HG03135 (cell line): ENCODE measurements around the gene CENPQ.
"Not testable (repeated sequence)": the region's sequence is repeated elsewhere in the genome, so short reads cannot be mapped to it uniquely, and the experiment has no call there.

ENCODE experiments used
- ATAC-seq: cut with Tn5 transposase; IDR thresholded peaks from one replicate; pipeline ENCODE4 v1.9.1; 2021; ENCODE audit warnings: mild to moderate bottlenecking, moderate library complexity; ENCODE audit not compliant: unreplicated experiment

CENPQ gene

GRCh38 chr6:49462927-49463611, at the start of gene CENPQ, which contains the start of gene MMUT:
Gene CENPQ (plus strand): TSS chr6:49463370. CDS start chr6:49470177, 6,807 bp downstream.
Gene MMUT (minus strand): TSS chr6:49463253. CDS start chr6:49459466, 3,787 bp downstream.
- peak; percentile 99 for ATAC-seq

GRCh38 chr6:49415358-49415757, 47.8 kb upstream of the CENPQ start:
- no peak for ATAC-seq

- ATAC-seq = no peak
Observed at GRCh38 chr6:49416195-49416594, 47.0 kb upstream of the CENPQ start.

- ATAC-seq = no peak
Observed at GRCh38 chr6:49423817-49424216, 39.4 kb upstream of the CENPQ start.

- no peak for ATAC-seq
Observed at GRCh38 chr6:49430187-49430586, 33.0 kb upstream of the CENPQ start.

GRCh38 chr6:49430866-49431265, 32.3 kb upstream of the CENPQ start:
- no peak for ATAC-seq

- ATAC-seq = no peak
Observed at GRCh38 chr6:49453221-49453620, 9.9 kb upstream of the CENPQ start.

- ATAC-seq = peak; percentile 60
Observed at GRCh38 chr6:49454787-49455709, 8.1 kb upstream of the CENPQ start.

GRCh38 chr6:49457771-49458170, 5.4 kb upstream of the CENPQ start:
- ATAC-seq = no peak

- no peak for ATAC-seq
Observed at GRCh38 chr6:49462071-49462470, 1.1 kb upstream of the CENPQ start.

GRCh38 chr6:49462599-49462926, 607 bp upstream of the CENPQ start:
- peak; percentile 11 for ATAC-seq

GRCh38 chr6:49463612-49463967, 420 bp downstream of the CENPQ start:
- ATAC-seq = no peak

GRCh38 chr6:49464691-49465090, 1.5 kb downstream of the CENPQ start:
- no peak for ATAC-seq

GRCh38 chr6:49468042-49468441, 4.9 kb downstream of the CENPQ start:
- ATAC-seq = no peak

- ATAC-seq = not testable (repeated sequence)
Observed at GRCh38 chr6:49476564-49476963, 13.4 kb downstream of the CENPQ start.

- no peak for ATAC-seq
Observed at GRCh38 chr6:49479308-49479970, 16.3 kb downstream of the CENPQ start.

GRCh38 chr6:49481846-49482245, 18.7 kb downstream of the CENPQ start:
- ATAC-seq = not testable (repeated sequence)

- not testable (repeated sequence) for ATAC-seq
Observed at GRCh38 chr6:49483380-49483779, 20.2 kb downstream of the CENPQ start.

- no peak for ATAC-seq
Observed at GRCh38 chr6:49490633-49491032, 27.5 kb downstream of the CENPQ start.

GRCh38 chr6:49497304-49497703, 34.1 kb downstream of the CENPQ start:
- ATAC-seq = no peak

GRCh38 chr6:49499126-49499525, 36.0 kb downstream of the CENPQ start:
- no peak for ATAC-seq

- ATAC-seq = no peak
Observed at GRCh38 chr6:49499623-49500022, 36.5 kb downstream of the CENPQ start, which contains the start of gene GLYATL3. Gene GLYATL3 (plus strand): TSS chr6:49499923. CDS start chr6:49511991, 12,068 bp downstream.
